Sigmoid colon (tissue), 4 donors: ENCODE data around the gene SLC9A8.

Source experiments
- CTCF ChIP-seq, 4 experiments: fragments of 450-650 bp in 3 of 4; fragments of 200-600 bp in 1 of 4; IDR thresholded peaks; one replicate each; pipeline ENCODE4 v1.5.1; 2016 to 2019; ENCODE audit warnings: antibody characterized with exemption in 4 of 4, mild to moderate bottlenecking in 3 of 4, moderate library complexity in 2 of 4
- EP300 ChIP-seq, 4 donors: sonication (generic); formaldehyde crosslinking; IDR thresholded peaks; one replicate each; pipeline ENCODE4 v1.6.1; 2017; ENCODE audit warnings: antibody characterized with exemption in 4 of 4
- POLR2A ChIP-seq, 2 donors: fragments of 450-650 bp; IDR thresholded peaks; one replicate each; pipeline ENCODE4 v1.6.1; 2016; ENCODE audit warnings: antibody characterized with exemption in 2 of 2, mild to moderate bottlenecking in 2 of 2, moderate library complexity in 2 of 2
- POLR2AphosphoS5 ChIP-seq, 4 donors: sonication (generic); formaldehyde crosslinking; IDR thresholded peaks; one replicate each; pipeline ENCODE4 v1.6.1; 2017; ENCODE audit warnings: antibody characterized with exemption in 4 of 4

GRCh38 chr20:49901588-49901987, 89.0 kb downstream of the SLC9A8 start:
- TF ChIP-seq POLR2A (IDR thresholded peaks at IDR 0.05) (no peak), CTCF (IDR thresholded peaks at IDR 0.05) (no peak), POLR2AphosphoS5 (IDR thresholded peaks at IDR 0.05) (peak in 1 of 4 donors; percentile 60), EP300 (IDR thresholded peaks at IDR 0.05) (no peak)
